ENCODE data around the gene MGME1.

Gene MGME1

DNA sequence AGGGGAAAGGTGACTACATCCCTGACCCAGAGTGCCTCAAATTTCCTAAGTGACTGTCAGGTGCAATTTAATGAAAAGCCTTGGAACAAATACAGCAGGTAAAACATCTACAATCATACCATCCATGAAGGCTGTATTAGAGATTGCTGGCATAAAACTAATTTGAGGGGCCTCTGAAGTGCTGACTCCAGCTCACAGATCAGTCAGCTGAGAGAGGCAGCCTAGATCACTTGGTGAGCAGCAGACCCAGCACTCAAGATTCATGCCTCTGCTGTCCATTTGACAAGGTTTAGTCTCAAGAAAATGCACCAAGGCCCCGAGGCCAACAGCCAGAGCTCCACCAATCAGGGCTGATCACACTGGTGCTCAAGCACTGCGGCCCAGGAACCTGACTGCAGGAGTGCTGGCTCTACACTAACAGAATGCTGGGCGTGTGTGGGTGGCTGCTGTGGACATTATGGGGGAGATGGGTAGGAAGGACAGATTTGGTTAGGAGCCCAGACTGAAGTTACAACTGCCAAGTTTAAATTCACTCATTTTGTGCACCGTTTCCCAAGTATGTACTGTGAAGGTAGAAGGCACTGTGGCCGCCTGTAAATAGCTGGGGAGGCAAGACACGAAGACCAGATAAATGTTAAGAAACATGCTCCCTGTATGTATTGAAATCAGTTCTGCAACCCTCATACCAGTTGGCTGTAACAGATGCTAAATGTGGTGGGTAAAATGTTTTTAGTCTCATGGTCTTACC lies 28.4 kb upstream of the MGME1 start:
- TF ChIP-seq CTCF (IDR thresholded peaks at IDR 0.05; ENCODE audit: control insufficient read depth, extremely low read depth, insufficient read depth), result no peak
- no peak for DNase-seq (ENCODE audit: low read depth)
- H3K4me3 ChIP-seq (ENCODE audit: low read depth, low read length), result no peak overlapping the region

- no peak overlapping the region for H3K4me3 ChIP-seq (ENCODE audit: low read depth, low read length)
- TF ChIP-seq CTCF (IDR thresholded peaks at IDR 0.05; ENCODE audit: control insufficient read depth, extremely low read depth, insufficient read depth), result no peak
- no peak for DNase-seq (ENCODE audit: low read depth)
Observed at GRCh38 chr20:17941087-17941825, 27.6 kb upstream of the MGME1 start.

DNA sequence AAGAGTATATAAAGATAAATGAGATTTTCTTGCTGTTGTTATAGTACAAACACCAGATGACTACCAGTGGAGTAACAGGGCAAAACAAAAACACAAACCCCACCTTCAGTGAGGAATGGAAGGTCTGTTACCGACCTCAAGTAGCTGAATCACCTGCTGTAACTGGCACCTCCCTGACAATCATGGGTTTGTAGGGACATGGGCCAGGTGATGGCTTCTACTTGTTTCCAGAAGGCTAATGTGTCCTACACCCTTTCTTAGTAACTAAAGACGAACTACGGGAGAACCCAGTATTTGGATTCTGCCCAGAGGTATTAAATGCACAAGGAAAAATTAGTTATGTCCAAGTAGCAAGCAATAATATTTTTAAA lies 27.0 kb upstream of the MGME1 start:
- TF ChIP-seq CTCF (IDR thresholded peaks at IDR 0.05; ENCODE audit: control insufficient read depth, extremely low read depth, insufficient read depth), result no peak
- no peak overlapping the region for H3K4me3 ChIP-seq (ENCODE audit: low read depth, low read length)
- DNase-seq (ENCODE audit: low read depth), result no peak

GRCh38 chr20:17943343-17943742 lies 25.5 kb upstream of the MGME1 start:
- no peak for DNase-seq (ENCODE audit: low read depth)
- no peak overlapping the region for H3K4me3 ChIP-seq (ENCODE audit: low read depth, low read length)

GRCh38 chr20:17944854-17945474 lies 23.9 kb upstream of the MGME1 start:
- H3K4me3 ChIP-seq (ENCODE audit: low read depth, low read length), result no peak overlapping the region
- no peak for TF ChIP-seq CTCF (IDR thresholded peaks at IDR 0.05; ENCODE audit: control insufficient read depth, extremely low read depth, insufficient read depth)
- DNase-seq (ENCODE audit: low read depth), result no peak

More at GRCh38 chr20:17943343-17943742, 25.5 kb upstream of the MGME1 start:
- no peak for TF ChIP-seq CTCF (IDR thresholded peaks at IDR 0.05; ENCODE audit: control insufficient read depth, extremely low read depth, insufficient read depth)

- TF ChIP-seq CTCF (IDR thresholded peaks at IDR 0.05; ENCODE audit: control insufficient read depth, extremely low read depth, insufficient read depth), result no peak
- no peak for DNase-seq (ENCODE audit: low read depth)
- no peak overlapping the region for H3K4me3 ChIP-seq (ENCODE audit: low read depth, low read length)
Observed at GRCh38 chr20:17946040-17946439, 22.8 kb upstream of the MGME1 start.

All from LNCaP clone FGC (cell line).